HG02571 (cell line): ENCODE measurements around the gene ASB10.

ENCODE experiments used
- ATAC-seq: cut with Tn5 transposase; IDR thresholded peaks from one replicate; pipeline ENCODE4 v1.9.1; 2021; ENCODE audit warnings: mild to moderate bottlenecking, moderate library complexity; ENCODE audit not compliant: unreplicated experiment

The ASB10 gene

GRCh38 chr7:151189038-151189437, 2.0 kb upstream of the ASB10 start:
- no peak for ATAC-seq

- no peak for ATAC-seq
Measured at GRCh38 chr7:151188252-151188542, 1.1 kb upstream of the ASB10 start.

GRCh38 chr7:151187409-151188251, 580 bp upstream of the ASB10 start:
- no peak for ATAC-seq

GRCh38 chr7:151185762-151186639, 1.0 kb downstream of the ASB10 start:
- no peak for ATAC-seq

GRCh38 chr7:151181011-151181431, 6.0 kb downstream of the ASB10 start:
- no peak for ATAC-seq

- no peak for ATAC-seq
Measured at GRCh38 chr7:151179946-151180345, 7.1 kb downstream of the ASB10 start.

- no peak for ATAC-seq
Measured at GRCh38 chr7:151179287-151179860, 7.7 kb downstream of the ASB10 start.

- no peak for ATAC-seq
Measured at GRCh38 chr7:151178831-151179230, 8.2 kb downstream of the ASB10 start.

GRCh38 chr7:151178236-151178635, 8.8 kb downstream of the ASB10 start:
- ATAC-seq: no peak

- ATAC-seq: no peak
Measured at GRCh38 chr7:151177310-151177709, 9.7 kb downstream of the ASB10 start.

- ATAC-seq: no peak
Measured at GRCh38 chr7:151176401-151176800, 10.6 kb downstream of the ASB10 start.

- no peak for ATAC-seq
Measured at GRCh38 chr7:151175793-151176311, 11.2 kb downstream of the ASB10 start.

GRCh38 chr7:151175047-151175792, 11.8 kb downstream of the ASB10 start:
- ATAC-seq: no peak

GRCh38 chr7:151174246-151175046, 12.6 kb downstream of the ASB10 start:
- ATAC-seq: no peak

- ATAC-seq: no peak
Measured at GRCh38 chr7:151173386-151174245, 13.4 kb downstream of the ASB10 start.

GRCh38 chr7:151172273-151173141, 14.5 kb downstream of the ASB10 start:
- ATAC-seq: peak; percentile 47

- ATAC-seq: no peak
Measured at GRCh38 chr7:151168787-151169162, 18.3 kb downstream of the ASB10 start.
